Measurements from ENCODE around the gene MAML3. TPM values are rescaled to one million over a fixed set of nuclear protein-coding genes. Genes with fewer than 3 reads are reported as not detected.

The MAML3 gene
- total and polyA plus RNA-seq, 2 of the 13 experiments (the other 11 are each of a cell fraction or from before 2014, with no cell fraction given) = 0.05 to 0.13 TPM

- TF ChIP-seq, protein P1, sequence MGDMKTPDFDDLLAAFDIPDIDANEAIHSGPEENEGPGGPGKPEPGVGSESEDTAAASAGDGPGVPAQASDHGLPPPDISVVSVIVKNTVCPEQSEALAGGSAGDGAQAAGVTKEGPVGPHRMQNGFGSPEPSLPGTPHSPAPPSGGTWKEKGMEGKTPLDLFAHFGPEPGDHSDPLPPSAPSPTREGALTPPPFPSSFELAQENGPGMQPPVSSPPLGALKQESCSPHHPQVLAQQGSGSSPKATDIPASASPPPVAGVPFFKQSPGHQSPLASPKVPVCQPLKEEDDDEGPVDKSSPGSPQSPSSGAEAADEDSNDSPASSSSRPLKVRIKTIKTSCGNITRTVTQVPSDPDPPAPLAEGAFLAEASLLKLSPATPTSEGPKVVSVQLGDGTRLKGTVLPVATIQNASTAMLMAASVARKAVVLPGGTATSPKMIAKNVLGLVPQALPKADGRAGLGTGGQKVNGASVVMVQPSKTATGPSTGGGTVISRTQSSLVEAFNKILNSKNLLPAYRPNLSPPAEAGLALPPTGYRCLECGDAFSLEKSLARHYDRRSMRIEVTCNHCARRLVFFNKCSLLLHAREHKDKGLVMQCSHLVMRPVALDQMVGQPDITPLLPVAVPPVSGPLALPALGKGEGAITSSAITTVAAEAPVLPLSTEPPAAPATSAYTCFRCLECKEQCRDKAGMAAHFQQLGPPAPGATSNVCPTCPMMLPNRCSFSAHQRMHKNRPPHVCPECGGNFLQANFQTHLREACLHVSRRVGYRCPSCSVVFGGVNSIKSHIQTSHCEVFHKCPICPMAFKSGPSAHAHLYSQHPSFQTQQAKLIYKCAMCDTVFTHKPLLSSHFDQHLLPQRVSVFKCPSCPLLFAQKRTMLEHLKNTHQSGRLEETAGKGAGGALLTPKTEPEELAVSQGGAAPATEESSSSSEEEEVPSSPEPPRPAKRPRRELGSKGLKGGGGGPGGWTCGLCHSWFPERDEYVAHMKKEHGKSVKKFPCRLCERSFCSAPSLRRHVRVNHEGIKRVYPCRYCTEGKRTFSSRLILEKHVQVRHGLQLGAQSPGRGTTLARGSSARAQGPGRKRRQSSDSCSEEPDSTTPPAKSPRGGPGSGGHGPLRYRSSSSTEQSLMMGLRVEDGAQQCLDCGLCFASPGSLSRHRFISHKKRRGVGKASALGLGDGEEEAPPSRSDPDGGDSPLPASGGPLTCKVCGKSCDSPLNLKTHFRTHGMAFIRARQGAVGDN (CRISPR knock-in tag; IDR thresholded peaks at IDR 0.05) = peak; percentile 29; the same call in 1 of the 2 replicates
- TF ChIP-seq, protein P2, sequence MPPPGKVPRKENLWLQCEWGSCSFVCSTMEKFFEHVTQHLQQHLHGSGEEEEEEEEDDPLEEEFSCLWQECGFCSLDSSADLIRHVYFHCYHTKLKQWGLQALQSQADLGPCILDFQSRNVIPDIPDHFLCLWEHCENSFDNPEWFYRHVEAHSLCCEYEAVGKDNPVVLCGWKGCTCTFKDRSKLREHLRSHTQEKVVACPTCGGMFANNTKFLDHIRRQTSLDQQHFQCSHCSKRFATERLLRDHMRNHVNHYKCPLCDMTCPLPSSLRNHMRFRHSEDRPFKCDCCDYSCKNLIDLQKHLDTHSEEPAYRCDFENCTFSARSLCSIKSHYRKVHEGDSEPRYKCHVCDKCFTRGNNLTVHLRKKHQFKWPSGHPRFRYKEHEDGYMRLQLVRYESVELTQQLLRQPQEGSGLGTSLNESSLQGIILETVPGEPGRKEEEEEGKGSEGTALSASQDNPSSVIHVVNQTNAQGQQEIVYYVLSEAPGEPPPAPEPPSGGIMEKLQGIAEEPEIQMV (CRISPR knock-in tag; IDR thresholded peaks at IDR 0.05; ENCODE audit: low read depth) = 0 out of 2 replicates have a peak, but pooled peaks have one; percentile 32
- TF ChIP-seq ZNF143 (CRISPR knock-in tag; IDR thresholded peaks at IDR 0.05) = peak; percentile 54; the same call in 1 of the 2 replicates
- TF ChIP-seq, protein P3, sequence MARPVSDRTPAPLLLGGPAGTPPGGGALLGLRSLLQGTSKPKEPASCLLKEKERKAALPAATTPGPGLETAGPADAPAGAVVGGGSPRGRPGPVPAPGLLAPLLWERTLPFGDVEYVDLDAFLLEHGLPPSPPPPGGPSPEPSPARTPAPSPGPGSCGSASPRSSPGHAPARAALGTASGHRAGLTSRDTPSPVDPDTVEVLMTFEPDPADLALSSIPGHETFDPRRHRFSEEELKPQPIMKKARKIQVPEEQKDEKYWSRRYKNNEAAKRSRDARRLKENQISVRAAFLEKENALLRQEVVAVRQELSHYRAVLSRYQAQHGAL (CRISPR knock-in tag; IDR thresholded peaks at IDR 0.05; ENCODE audit: not compliant biosample characterization) = peak; percentile 35
- TF ChIP-seq SALL1 (CRISPR knock-in tag; IDR thresholded peaks at IDR 0.05) = peak; percentile 26; the same call in 1 of the 2 replicates
- TF ChIP-seq TBX2 (CRISPR knock-in tag; IDR thresholded peaks at IDR 0.05; ENCODE audit: borderline replicate concordance) = peak; percentile 18; the same call in 1 of the 2 replicates
- TF ChIP-seq ZNF572 (CRISPR knock-in tag; IDR thresholded peaks at IDR 0.05) = 0 out of 2 replicates have a peak, but pooled peaks have one; percentile 23
These were observed 344.9 kb downstream of the MAML3 start (continued) for GRCh38 chr4:139808808-139809756.

Data from HepG2 (cell line).